HUES64 (cell line): ENCODE data around the gene SCO2.
A peak's percentile ranks its signal among the peaks of the same experiment; 100 is the strongest.
"Not testable (repeated sequence)": the region's sequence is repeated elsewhere in the genome, so short reads cannot be mapped to it uniquely, and the experiment has no call there.

Experiments used
- H3K27ac ChIP-seq: 2 replicates; pipeline ENCODE4 v1.7.0; 2013; ENCODE audit warnings: low read depth, low read length, inconsistent platforms
- H3K27me3 ChIP-seq: 2 replicates; pipeline ENCODE4 v1.6.1; 2013; ENCODE audit warnings: mild to moderate bottlenecking, low read length; ENCODE audit not compliant: insufficient read depth
- H3K36me3 ChIP-seq: 2 replicates; pipeline ENCODE4 v1.6.1; 2013; ENCODE audit warnings: mild to moderate bottlenecking, low read length; ENCODE audit not compliant: insufficient read depth
- H3K4me1 ChIP-seq: 2 replicates; pipeline ENCODE4 v1.6.1; 2013; ENCODE audit warnings: mild to moderate bottlenecking, low read length, moderate library complexity; ENCODE audit not compliant: insufficient read depth
- H3K4me3 ChIP-seq: 2 replicates; pipeline ENCODE4 v1.5.1; 2013; ENCODE audit warnings: mild to moderate bottlenecking, low read length, moderate library complexity
- H3K9ac ChIP-seq: 2 replicates; pipeline ENCODE4 v1.6.1; 2013; ENCODE audit warnings: mild to moderate bottlenecking, low read depth, low read length
- H3K9me3 ChIP-seq: 2 replicates; pipeline ENCODE4 v1.6.1; 2013; ENCODE audit warnings: low read depth, low read length; ENCODE audit not compliant: insufficient read depth
- WGBS: fragments of 150-250, 120-280 bp; methylation state at CpG from one replicate; pipeline ENCODE4 v1.1.7; 2013; ENCODE audit warnings: missing lambda C conversion rate; 5-methylcytosine and 5-hydroxymethylcytosine counted together

The SCO2 gene

DNA sequence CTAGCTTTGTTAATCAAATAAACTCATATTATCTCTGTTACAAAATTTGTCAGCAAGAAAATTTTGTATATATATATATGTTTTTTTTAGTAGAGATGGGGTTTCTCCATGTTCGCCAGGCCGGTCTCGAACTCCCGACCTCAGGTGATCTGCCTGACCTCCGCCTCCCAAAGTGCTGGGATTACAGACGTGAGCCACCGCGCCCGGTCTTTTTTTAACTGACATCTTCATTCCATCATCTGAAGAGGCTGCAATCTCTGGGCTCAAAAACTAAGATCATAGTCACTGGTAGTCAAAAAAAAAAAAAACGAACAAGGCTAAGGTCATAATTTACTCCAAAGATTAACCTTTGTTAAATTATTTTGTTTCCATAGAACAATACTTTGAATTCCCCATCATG lies 15.0 kb upstream of the SCO2 start:
- Histone ChIP-seq H3K27ac (no peak overlapping the region), H3K36me3 (no peaks in the 10 kb centered on the region), H3K27me3 (peaks cover 23% of the 10 kb centered on the region), H3K9ac (no peak overlapping the region), H3K4me1 (no peaks in the 10 kb centered on the region), H3K9me3 (no peaks in the 10 kb centered on the region), H3K4me3 (no peak overlapping the region)
- 90% methylated on average over 10 of the region's 10 CpGs for WGBS

DNA sequence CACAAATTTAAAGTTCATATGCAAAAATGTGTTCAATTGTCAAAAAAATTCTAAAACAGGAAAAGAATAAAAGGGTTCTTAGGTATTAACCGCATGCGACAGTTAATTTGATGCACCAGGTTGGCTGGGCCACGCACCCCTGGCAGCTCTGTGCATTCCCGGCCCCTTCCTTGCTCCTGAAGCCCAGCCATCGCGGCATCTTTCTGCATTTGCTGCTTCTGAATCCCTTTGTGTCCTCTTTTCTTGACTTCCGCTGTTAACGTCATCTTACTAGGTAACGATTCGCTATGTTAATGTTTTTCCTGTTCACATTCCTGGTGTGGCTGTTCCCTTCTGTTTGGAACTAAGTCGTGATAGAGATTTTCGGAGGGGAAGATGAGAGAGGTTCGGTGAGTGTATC lies 12.4 kb upstream of the SCO2 start:
- Histone ChIP-seq H3K4me1 (no peaks in the 10 kb centered on the region), H3K36me3 (no peaks in the 10 kb centered on the region), H3K4me3 (no peak overlapping the region), H3K27ac (no peak overlapping the region), H3K9me3 (no peaks in the 10 kb centered on the region), H3K9ac (no peak overlapping the region), H3K27me3 (peaks cover 13% of the 10 kb centered on the region)
- 90% methylated on average over 13 of the region's 13 CpGs for WGBS

DNA sequence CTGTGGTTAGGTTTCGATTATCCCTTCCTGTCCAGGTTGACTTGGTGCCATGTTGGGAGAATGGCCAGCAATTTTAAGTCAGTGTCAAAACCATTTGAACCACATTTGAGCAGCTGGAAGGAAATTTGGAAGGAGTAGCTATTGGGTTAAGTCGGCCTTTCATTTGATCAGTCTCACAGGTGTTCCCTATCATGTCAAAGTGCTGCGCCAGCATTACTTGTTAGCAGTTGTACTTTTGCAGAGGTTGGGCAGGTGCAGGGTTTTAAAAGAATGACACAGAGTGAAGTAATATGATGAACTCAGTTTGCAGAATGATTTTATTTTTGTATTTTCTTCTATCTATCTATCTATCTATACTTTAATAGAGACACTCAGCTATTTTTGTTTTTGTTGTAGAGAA lies 10.8 kb upstream of the SCO2 start:
- Histone ChIP-seq H3K4me1 (no peaks in the 10 kb centered on the region), H3K9ac (no peak overlapping the region), H3K27ac (no peak overlapping the region), H3K36me3 (no peaks in the 10 kb centered on the region), H3K9me3 (no peaks in the 10 kb centered on the region), H3K27me3 (peaks cover 29% of the 10 kb centered on the region), H3K4me3 (no peak overlapping the region)
- WGBS, result 95% methylated on average over 3 of the region's 3 CpGs

DNA sequence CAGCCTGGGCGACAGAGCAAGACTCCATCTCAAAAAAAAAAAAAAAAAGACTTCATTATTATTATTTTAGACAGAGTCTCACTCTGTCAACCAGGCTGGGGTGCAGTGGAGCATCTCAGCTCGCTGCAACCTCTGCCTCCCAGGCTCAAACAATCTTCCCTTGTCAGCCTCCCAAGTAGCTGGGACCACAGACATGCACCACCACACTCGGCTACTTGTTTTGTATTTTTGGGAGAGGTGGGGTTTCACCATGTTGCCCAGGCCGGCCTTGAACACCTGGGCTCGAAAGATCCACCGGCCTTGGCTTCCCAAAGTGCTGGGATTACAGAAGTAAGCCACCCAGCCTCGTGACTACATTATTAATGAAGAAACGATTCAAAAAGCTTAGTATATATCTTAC lies 9.7 kb upstream of the SCO2 start:
- Histone ChIP-seq H3K27ac (no peak overlapping the region), H3K9me3 (no peaks in the 10 kb centered on the region), H3K27me3 (peaks cover 40% of the 10 kb centered on the region), H3K4me3 (no peak overlapping the region), H3K4me1 (no peaks in the 10 kb centered on the region), H3K9ac (no peak overlapping the region), H3K36me3 (no peaks in the 10 kb centered on the region)
- 96% methylated on average over 5 of the region's 8 CpGs for WGBS

DNA sequence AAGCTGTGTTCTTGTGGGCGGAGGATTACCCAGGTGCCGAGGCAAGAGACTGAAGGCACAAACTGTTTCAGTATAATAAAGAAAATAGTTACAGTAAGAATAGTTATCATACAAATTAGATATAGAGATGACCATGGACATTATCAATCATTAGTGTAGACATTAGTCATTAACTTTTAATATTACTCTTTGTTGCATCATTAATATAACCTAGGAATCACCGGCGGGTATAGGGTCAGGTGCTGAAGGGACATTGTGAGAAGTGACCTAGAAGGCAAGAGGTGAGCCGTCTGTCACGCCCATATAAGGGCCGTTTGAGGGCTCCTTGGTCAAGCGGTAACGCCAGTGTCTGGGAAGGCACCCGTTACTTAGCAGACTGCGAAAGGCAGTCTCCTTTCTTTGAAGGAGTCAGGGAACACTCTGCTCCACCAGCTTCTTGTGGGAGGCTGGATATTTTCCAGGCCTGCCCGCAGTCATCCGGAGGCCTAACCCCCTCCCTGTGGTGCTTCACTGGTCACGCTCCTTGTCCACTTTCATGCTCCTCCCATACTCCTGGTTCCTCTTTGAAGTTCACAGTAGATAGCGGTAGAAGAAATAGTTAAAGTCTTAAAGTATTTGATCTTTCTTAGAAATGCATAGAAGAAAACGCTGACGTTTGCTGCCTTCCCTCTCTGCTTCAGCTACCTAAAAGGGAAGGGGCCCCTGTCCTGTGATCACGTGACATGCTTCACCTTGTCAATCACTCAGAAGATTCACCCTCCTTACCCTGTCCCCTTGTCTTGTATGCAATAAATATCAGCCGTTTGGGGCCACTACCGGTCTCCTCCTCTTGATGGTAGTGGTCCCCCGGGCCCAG lies 8.7 kb upstream of the SCO2 start:
- peaks cover 50% of the 10 kb centered on the region for H3K27me3 ChIP-seq
- not testable (repeated sequence) for H3K27ac ChIP-seq
- 64% methylated on average over 19 of the region's 21 CpGs for WGBS

DNA sequence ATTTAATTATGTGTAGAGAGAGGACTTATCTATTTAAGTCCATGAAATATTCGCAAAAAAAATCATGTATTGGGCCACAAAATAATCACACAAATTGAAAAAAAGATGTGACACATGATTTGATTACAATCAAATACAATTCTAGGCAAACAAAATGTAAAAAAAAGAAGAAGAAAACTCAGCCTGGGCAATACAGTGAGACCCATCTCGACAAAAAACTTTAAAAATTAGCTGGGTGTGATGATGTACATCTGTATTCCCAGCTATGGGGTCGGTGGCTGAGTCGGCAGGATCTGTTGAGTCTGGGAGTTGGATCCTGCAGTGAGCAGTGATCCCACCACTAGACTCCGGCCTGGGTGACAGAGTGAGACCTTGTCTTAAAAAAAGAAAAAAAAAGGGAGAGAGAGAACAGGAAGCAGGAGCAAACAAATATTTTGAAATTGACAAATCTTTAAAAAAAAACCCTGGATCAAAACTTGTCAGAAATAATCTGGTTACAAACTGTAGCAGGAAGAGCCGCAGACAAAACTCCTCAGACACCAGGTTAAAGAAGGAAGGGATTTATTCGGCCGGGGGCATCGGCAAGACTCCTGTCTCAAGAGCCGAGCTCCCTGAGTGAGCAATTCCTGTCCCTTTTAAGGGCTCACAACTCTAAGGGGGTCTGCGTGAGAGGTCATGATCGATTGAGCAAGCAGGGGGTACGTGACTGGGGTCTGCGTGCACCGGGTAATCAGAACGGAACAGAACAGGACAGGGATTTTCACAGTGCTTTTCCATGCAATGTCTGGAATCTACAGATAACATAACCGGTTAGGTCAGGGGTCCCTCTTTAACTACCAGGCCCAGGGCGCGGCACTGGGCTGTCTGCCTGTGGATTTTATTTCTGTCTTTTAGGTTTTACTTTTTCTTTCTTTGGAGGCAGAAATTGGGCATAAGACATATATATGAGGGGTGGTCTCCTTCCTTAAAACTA lies 7.7 kb upstream of the SCO2 start:
- no peaks in the 10 kb centered on the region for H3K9me3 ChIP-seq
- H3K36me3 ChIP-seq, result no peaks in the 10 kb centered on the region
- no peaks in the 10 kb centered on the region for H3K4me1 ChIP-seq
- no peak overlapping the region for H3K9ac ChIP-seq
- H3K4me3 ChIP-seq, result no peak overlapping the region
- WGBS, result 95% methylated on average over 19 of the region's 19 CpGs
- H3K27ac ChIP-seq, result no peak overlapping the region
- peaks cover 60% of the 10 kb centered on the region for H3K27me3 ChIP-seq

More for the DNA sequence above, 8.7 kb upstream of the SCO2 start:
- H3K36me3 ChIP-seq, H3K9me3 ChIP-seq, H3K4me3 ChIP-seq, H3K9ac ChIP-seq, H3K4me1 ChIP-seq: not testable (repeated sequence)

DNA sequence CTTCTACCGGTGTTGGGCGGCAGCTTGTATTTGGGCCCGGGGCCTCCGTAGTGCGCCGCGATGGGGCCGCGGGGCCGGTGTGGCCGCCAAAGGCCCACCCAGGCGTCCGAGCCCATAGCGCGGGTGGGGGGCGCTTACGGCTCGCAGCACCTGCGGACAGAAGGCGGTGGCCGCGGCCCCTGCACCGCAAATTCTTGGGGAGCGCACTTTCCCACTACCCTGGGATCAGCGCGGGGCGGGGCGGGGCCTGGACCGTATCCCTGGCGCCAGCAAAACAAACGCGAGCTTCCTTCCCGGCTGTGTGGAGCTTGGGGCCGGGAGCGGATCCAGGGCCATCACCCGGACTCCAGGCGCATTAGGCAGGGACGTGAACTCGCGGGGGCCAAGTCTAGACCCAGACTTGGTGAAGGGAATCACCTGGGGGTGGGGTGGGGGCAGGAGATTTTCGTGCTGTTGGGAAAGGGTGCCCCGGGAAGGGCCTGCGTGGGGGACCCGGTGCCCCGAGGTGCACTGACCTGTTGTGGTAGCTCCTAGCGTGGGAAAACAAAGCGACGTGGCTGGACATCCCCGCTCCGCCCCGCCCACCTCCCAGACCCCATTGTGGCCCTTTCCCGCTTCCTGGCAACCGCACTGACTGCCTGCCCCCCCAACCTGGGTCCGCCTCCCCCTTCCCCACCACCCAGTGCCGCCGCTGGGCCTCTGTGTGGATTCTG lies 6.7 kb upstream of the SCO2 start:
- Histone ChIP-seq H3K9me3 (no peaks in the 10 kb centered on the region), H3K4me3 (peak overlapping the region; percentile 53), H3K36me3 (no peaks in the 10 kb centered on the region), H3K9ac (peak overlapping the region; percentile 36; the same call in 1 of the 2 replicates), H3K27me3 (peaks cover 70% of the 10 kb centered on the region), H3K4me1 (no peaks in the 10 kb centered on the region), H3K27ac (no peak overlapping the region)
- 8% methylated on average over 54 of the region's 56 CpGs for WGBS

DNA sequence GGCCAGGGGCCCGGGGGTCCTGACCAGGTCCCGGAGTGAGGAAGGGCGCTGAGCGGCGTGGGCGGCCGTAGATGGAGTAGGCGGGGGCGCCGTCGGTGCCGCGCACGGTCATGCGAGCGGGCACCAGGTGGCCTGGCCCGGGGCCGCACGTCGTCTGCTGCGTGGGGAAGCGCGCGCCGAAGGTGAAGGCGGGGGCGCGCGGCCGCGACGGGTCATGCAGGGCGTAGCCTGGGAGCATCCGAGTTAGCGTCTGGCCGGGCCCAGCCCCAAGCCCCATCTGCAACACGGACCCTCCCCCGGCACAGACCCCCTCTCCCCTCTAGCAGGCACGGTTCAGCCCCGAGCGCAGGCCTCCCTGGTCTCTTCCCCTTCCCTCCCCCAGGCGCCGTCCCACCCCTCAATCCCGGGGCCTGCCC lies 6.2 kb upstream of the SCO2 start:
- Histone ChIP-seq H3K27ac (no peak overlapping the region), H3K4me1 (no peaks in the 10 kb centered on the region), H3K4me3 (peak overlapping the region; percentile 53), H3K27me3 (peaks cover 76% of the 10 kb centered on the region), H3K9me3 (no peaks in the 10 kb centered on the region), H3K36me3 (no peaks in the 10 kb centered on the region), H3K9ac (no peak overlapping the region; the same call in 1 of the 2 replicates)
- 3% methylated on average over 44 of the region's 44 CpGs for WGBS

DNA sequence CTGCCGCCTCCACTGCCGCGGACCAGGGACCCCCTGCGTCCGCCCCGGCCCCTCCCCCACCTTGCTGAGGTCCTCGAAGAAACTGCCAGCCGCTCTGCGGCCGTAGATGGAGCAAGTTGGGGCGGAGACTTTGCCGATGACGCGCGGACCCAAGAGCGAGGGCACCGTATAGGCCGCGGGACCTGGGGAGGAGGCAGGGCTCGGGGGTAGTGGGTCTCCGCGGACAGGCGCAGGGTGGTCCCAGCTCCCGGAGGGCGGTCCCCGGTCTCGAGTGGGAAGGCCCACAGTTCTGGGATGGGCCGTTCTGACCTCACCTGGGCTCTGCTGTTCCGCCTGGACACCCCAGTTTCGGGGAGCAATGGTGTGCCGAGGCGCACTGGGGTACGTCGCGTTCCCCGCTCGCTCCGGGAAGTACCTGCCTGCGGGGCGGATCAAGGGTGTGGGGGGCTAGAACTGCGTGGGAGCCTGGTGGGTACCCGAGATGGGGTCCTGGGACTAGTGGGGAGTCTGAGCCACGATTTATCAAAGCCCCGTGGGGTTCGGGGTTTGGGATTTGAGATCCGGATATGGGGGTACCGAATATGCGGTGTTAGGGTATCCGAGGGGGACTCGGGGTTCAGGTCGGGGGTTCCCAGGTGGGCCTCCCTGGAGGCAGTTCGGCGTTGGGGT lies 5.6 kb upstream of the SCO2 start:
- peak overlapping the region; percentile 53 for H3K4me3 ChIP-seq
- no peak overlapping the region for H3K9ac ChIP-seq
- WGBS, result 13% methylated on average over 53 of the region's 53 CpGs
- H3K27ac ChIP-seq, result no peak overlapping the region
- H3K27me3 ChIP-seq, result peaks cover 76% of the 10 kb centered on the region
- H3K36me3 ChIP-seq, result no peaks in the 10 kb centered on the region
- no peaks in the 10 kb centered on the region for H3K4me1 ChIP-seq
- H3K9me3 ChIP-seq, result no peaks in the 10 kb centered on the region

DNA sequence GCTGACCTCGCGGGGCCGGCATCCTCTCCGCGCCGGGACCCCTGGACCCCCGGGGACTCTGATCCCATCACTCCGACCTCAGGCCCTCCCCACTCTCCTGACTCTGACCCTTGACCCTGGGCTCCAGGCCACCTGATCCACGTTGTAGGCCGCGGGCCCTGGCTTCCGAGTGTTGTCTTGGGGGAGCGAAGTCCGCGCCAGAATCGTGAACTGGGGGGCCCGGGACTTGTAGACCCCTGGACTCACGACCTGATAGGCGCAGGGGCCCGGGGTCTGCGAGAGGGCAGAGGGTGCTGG lies 5.1 kb upstream of the SCO2 start:
- H3K9me3 ChIP-seq, result no peaks in the 10 kb centered on the region
- no peaks in the 10 kb centered on the region for H3K4me1 ChIP-seq
- 8% methylated on average over 21 of the region's 21 CpGs for WGBS
- H3K27me3 ChIP-seq, result peaks cover 75% of the 10 kb centered on the region
- no peaks in the 10 kb centered on the region for H3K36me3 ChIP-seq
- H3K4me3 ChIP-seq, result peak overlapping the region; percentile 53
- no peak overlapping the region for H3K27ac ChIP-seq
- H3K9ac ChIP-seq, result no peak overlapping the region
